ENCODE results near the gene CAPN1. TPM values are rescaled to one million over a fixed set of nuclear protein-coding genes. Genes with fewer than 3 reads are reported as not detected.

Gene CAPN1
- total and polyA plus RNA-seq, 12 donors = 61.6 to 110 (median 84.8) TPM

DNA sequence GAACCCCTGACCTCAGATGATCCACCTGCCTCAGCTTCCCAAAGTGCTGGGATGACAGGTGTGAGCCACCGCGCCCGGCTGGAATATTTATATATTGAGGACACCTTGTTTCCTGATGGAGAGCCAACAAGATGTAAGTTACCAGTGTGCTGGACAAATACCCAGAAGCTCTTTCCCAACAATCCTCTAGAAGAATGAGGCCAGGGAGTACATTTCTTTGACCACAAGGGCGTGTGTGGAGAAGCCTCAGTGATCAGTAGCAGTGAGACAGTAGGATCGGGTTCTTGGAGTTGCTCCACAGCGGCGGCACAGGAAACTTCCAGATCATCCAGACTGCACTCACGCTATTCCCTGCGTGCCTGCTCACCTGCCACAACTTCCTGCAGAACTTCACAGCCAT, 69.7 kb downstream of the CAPN1 start:
- H3K4me3 ChIP-seq = no peak overlapping the region
- TF ChIP-seq, protein P1, sequence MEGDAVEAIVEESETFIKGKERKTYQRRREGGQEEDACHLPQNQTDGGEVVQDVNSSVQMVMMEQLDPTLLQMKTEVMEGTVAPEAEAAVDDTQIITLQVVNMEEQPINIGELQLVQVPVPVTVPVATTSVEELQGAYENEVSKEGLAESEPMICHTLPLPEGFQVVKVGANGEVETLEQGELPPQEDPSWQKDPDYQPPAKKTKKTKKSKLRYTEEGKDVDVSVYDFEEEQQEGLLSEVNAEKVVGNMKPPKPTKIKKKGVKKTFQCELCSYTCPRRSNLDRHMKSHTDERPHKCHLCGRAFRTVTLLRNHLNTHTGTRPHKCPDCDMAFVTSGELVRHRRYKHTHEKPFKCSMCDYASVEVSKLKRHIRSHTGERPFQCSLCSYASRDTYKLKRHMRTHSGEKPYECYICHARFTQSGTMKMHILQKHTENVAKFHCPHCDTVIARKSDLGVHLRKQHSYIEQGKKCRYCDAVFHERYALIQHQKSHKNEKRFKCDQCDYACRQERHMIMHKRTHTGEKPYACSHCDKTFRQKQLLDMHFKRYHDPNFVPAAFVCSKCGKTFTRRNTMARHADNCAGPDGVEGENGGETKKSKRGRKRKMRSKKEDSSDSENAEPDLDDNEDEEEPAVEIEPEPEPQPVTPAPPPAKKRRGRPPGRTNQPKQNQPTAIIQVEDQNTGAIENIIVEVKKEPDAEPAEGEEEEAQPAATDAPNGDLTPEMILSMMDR (IDR thresholded peaks at IDR 0.05) = no peak

DNA sequence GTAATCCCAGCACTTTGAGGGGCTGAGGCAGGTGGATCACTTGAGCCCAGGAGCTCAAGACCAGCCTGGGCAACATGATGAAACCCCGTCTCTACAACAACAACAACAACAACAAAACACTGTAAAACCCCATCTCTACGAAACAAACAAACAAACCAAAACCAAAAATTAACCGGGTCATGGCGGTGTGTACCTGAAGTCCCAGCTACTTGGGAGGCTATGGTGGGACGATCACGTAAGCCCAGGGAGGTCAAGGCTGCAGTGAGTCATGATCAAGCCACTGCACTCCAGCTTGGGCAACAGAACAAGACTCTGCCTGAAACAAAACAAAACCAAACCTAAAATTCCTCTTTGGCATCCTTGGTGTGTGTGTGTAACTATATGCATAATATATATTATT, 73.0 kb downstream of the CAPN1 start:
- 84 to 89% methylated on average over 6 of the region's 6 CpGs for WGBS, 2 donors
- H3K4me1 ChIP-seq = no peaks in the 10 kb centered on the region
- TF ChIP-seq, protein P1 (IDR thresholded peaks at IDR 0.05) = no peak
- intact Hi-C loops (cut with DNase I) = loop anchor here in 3 of 10 donors (10.0 kb wide), 2 partner anchors 50 to 120 kb away; partner anchors contain the start of gene SYVN1 (in 2 of the 3)
- H3K9me3 ChIP-seq = no peaks in the 10 kb centered on the region
- DNase-seq (no peak), ATAC-seq (no peak)
- no peaks in the 10 kb centered on the region for H3K27me3 ChIP-seq
- H3K4me3 ChIP-seq = no peak overlapping the region
- no peak overlapping the region for H3K27ac ChIP-seq
- no peaks in the 10 kb centered on the region for H3K36me3 ChIP-seq

More for the DNA sequence above, 69.7 kb downstream of the CAPN1 start:
- Histone ChIP-seq H3K27me3 (no peaks in the 10 kb centered on the region), H3K4me1 (no peaks in the 10 kb centered on the region), H3K9me3 (no peaks in the 10 kb centered on the region), H3K27ac (no peak overlapping the region), H3K36me3 (no peaks in the 10 kb centered on the region)
- WGBS, 2 donors = 87% methylated on average over 9 of the region's 9 CpGs
- intact Hi-C loops (cut with DNase I) = loop anchor here in 3 of 10 donors (10.0 kb wide), 2 partner anchors 47 to 117 kb away; partner anchors contain the start of gene SYVN1 (in 2 of the 3)
- ATAC-seq = no peak
- DNase-seq = no peak

DNA sequence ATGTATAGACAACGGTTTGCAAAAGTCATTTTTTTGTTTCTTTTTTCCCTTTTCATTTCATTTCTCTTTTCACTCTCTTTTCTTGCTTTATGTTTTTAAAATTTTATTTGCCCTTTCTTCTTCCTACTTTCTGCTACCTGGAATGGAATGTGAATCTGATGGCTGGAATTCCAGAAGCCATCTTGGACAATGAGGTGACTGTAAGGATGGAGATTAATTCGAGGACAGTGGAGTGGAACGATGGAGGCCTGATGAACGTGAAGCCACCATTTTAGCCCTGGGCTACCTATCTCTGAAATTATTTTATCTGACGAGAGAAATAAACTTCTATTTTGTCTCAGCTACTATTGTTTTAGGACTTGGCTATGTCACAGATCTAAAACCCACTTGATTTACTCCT, 77.3 kb downstream of the CAPN1 start:
- H3K4me1 ChIP-seq = peaks cover 4 to 21% (median 11%) of the 10 kb centered on the region in 9 donors
- intact Hi-C loops (cut with DNase I) = loop anchor here in 3 of 10 donors (10.0 kb wide), 2 partner anchors 54 to 124 kb away; partner anchors contain the start of gene SYVN1 (in 2 of the 3)
- H3K27ac ChIP-seq = no peak overlapping the region
- no peak overlapping the region for H3K4me3 ChIP-seq
- ATAC-seq = no peak
- H3K27me3 ChIP-seq = no peaks in the 10 kb centered on the region
- 71 to 79% methylated on average over 5 of the region's 5 CpGs for WGBS, 2 donors
- TF ChIP-seq, protein P1 (IDR thresholded peaks at IDR 0.05) = no peak
- H3K36me3 ChIP-seq = no peaks in the 10 kb centered on the region
- DNase-seq = no peak
- H3K9me3 ChIP-seq = no peaks in the 10 kb centered on the region

DNA sequence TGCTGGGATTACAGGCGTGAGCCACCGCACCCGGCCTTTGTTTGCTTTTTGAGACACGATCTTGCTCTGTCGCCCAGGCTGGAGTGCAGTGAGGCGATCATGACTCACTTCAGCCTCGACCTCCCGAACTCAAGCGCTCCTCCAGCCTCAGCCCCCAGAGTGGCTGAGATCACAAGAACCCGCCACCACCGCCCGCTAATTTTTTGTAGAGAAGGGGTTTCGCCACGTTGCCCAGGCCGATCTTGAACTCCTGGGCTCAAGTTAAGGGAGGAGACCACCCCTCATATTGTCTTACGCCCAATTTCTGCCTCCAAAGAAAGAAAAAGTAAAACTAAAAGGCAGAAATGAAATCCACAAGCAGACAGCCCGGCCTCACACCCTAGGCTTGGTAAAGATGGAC, 78.6 kb downstream of the CAPN1 start:
- intact Hi-C loops (cut with DNase I) = no loop called here

More for the DNA sequence above, 78.6 kb downstream of the CAPN1 start:
- TF ChIP-seq, protein P1 (IDR thresholded peaks at IDR 0.05) = no peak
- H3K27me3 ChIP-seq = no peaks in the 10 kb centered on the region
- no peaks in the 10 kb centered on the region for H3K36me3 ChIP-seq
- H3K4me3 ChIP-seq = no peak overlapping the region
- H3K27ac ChIP-seq = no peak overlapping the region
- ATAC-seq = no peak
- peaks cover 4 to 21% (median 11%) of the 10 kb centered on the region in 9 donors for H3K4me1 ChIP-seq
- H3K9me3 ChIP-seq = no peaks in the 10 kb centered on the region
- no peak for DNase-seq
- 97% methylated on average over 17 of the region's 17 CpGs for WGBS, 2 donors
